Upper lobe of left lung (tissue), 6 donors: ENCODE data around the gene HID1. TPM values are rescaled to one million over a fixed set of nuclear protein-coding genes. Genes with fewer than 3 reads are reported as not detected.
A peak's percentile ranks its signal among the peaks of the same experiment; 100 is the strongest.

ENCODE experiments used
- ATAC-seq, 2 donors: fragments of 200-7000 bp; cut with Tn5 transposase; one replicate each; pipeline ENCODE4 v1.9.1; 2022; ENCODE audit warnings: mild to moderate bottlenecking in 2 of 2, moderate library complexity in 2 of 2; ENCODE audit not compliant: low FRiP score in 2 of 2
- DNase-seq, 2 donors: peaks; one replicate each; pipeline ENCODE4 v3.0.0-alpha.2; 2019 to 2020
- H3K27ac ChIP-seq, 4 donors: fragments of 200-600 bp; sonication (generic); one replicate each; pipeline ENCODE4 v1.5.1; 2016 to 2019
- H3K27me3 ChIP-seq, 4 donors: fragments of 200-600 bp; sonication (generic); one replicate each; pipeline ENCODE4 v1.5.1; 2017 to 2019
- H3K36me3 ChIP-seq, 4 donors: fragments of 200-600 bp; sonication (generic); one replicate each; pipeline ENCODE4 v1.5.1; 2016 to 2019
- H3K4me1 ChIP-seq, 4 donors: fragments of 200-600 bp; sonication (generic); one replicate each; pipeline ENCODE4 v1.5.1; 2018 to 2019
- H3K4me3 ChIP-seq, 4 donors: fragments of 200-600 bp; sonication (generic); one replicate each; pipeline ENCODE4 v1.5.1; 2017 to 2019; ENCODE audit warnings: mild to moderate bottlenecking in 2 of 4, moderate library complexity in 1 of 4
- H3K9me3 ChIP-seq, 4 donors: fragments of 200-600 bp; sonication (generic); one replicate each; pipeline ENCODE4 v1.5.1; 2018 to 2019
- CTCF ChIP-seq, 6 experiments: fragments of 450-650 bp in 4 of 6; fragments of 200-600 bp in 2 of 6; sonication (generic) in 2 of 6; IDR thresholded peaks; one replicate each; pipeline ENCODE4 v1.5.1; 2016 to 2019; ENCODE audit warnings: antibody characterized with exemption in 6 of 6
- EP300 ChIP-seq, 4 donors: sonication (generic); formaldehyde crosslinking; IDR thresholded peaks; one replicate each; pipeline ENCODE4 v1.5.1; 2017; ENCODE audit warnings: antibody characterized with exemption in 4 of 4, control low read depth in 2 of 4
- POLR2A ChIP-seq, 4 donors: fragments of 450-650 bp; IDR thresholded peaks; one replicate each; pipeline ENCODE4 v1.5.1; 2016 to 2017; ENCODE audit warnings: antibody characterized with exemption in 4 of 4, mild to moderate bottlenecking in 2 of 4
- POLR2AphosphoS5 ChIP-seq, 2 donors: sonication (generic); formaldehyde crosslinking; IDR thresholded peaks; one replicate each; pipeline ENCODE4 v1.5.1; 2017; ENCODE audit warnings: antibody characterized with exemption in 2 of 2
- WGBS, 2 donors: methylation state at CpG; one replicate each; pipeline ENCODE4 v1.1.5; 2017 to 2018; 5-methylcytosine and 5-hydroxymethylcytosine counted together
- total RNA-seq, 6 donors: library from RNA; depleted of rRNA in 4 of 6; stranded (reverse); fragments of >200 nt in 4 of 6; gene quantifications; one replicate each; pipeline versions ENCODE4 v1.1.0 to v1.2.1, GENCODE V29; 2016 to 2021
- donor health status: DM: no; HTN: no; CAD: no; lungs with moderate emphysema.
- donor health status: DM: no; HTN: yes; CAD: no; lungs with severe emphysema.

HID1 gene
- 10 to 100 TPM; 21.6 to 60.8 (median 33.3) TPM for total RNA-seq

- ATAC-seq (peak; percentile 28 to 83), DNase-seq (peak; percentile 86 to 96)
- Histone ChIP-seq H3K36me3 (no peaks in the 10 kb centered on the region), H3K27ac (peak within 1 kb of the TSS; percentile 64 to 82 (median 78)), H3K4me1 (peaks cover 25 to 47% (median 32%) of the 10 kb centered on the region in 4 donors), H3K27me3 (peaks cover 0 to 10% (median 7%) of the 10 kb centered on the region in 4 donors), H3K4me3 (peak within 1 kb of the TSS; percentile 73 to 91 (median 78)), H3K9me3 (no peaks in the 10 kb centered on the region)
- 0 to 1% methylated on average over 22 to 55 of the region's 95 CpGs for WGBS, 2 donors
- peak in 1 of 4 donors; percentile 51 for TF ChIP-seq POLR2A (IDR thresholded peaks at IDR 0.05)
- TF ChIP-seq EP300 (IDR thresholded peaks at IDR 0.05) = no peak
- TF ChIP-seq POLR2AphosphoS5 (IDR thresholded peaks at IDR 0.05) = peak in 1 of 2 donors; percentile 43
- TF ChIP-seq CTCF (IDR thresholded peaks at IDR 0.05) = no peak
Measured at GRCh38 chr17:74972107-74972972, at the start of gene HID1. TSS of gene HID1 (minus strand) at chr17:74972759. CDS start at chr17:74972656, 103 bp downstream.

GRCh38 chr17:75020331-75021110, 48.0 kb upstream of the HID1 start:
- Histone ChIP-seq H3K27ac (no peak overlapping the region), H3K9me3 (no peaks in the 10 kb centered on the region), H3K27me3 (no peaks in the 10 kb centered on the region), H3K36me3 (peaks cover 10 to 58% (median 41%) of the 10 kb centered on the region in 4 donors), H3K4me1 (peaks cover 0 to 7% (median 0%) of the 10 kb centered on the region in 4 donors), H3K4me3 (no peak overlapping the region)
- no peak for DNase-seq
- WGBS, 2 donors = 91 to 92% methylated on average over 19 of the region's 19 CpGs
- ATAC-seq = no peak
- TF ChIP-seq POLR2AphosphoS5 (IDR thresholded peaks at IDR 0.05) (no peak), EP300 (IDR thresholded peaks at IDR 0.05) (no peak), CTCF (IDR thresholded peaks at IDR 0.05) (no peak), POLR2A (IDR thresholded peaks at IDR 0.05) (no peak)

- no peak for ATAC-seq
- H3K4me3 ChIP-seq = no peak overlapping the region
- WGBS, 2 donors = 96 to 97% methylated on average over 3 of the region's 3 CpGs
- peaks cover 10 to 58% (median 41%) of the 10 kb centered on the region in 4 donors for H3K36me3 ChIP-seq
- DNase-seq = no peak
- H3K27me3 ChIP-seq = no peaks in the 10 kb centered on the region
- H3K4me1 ChIP-seq = no peaks in the 10 kb centered on the region
- no peak overlapping the region for H3K27ac ChIP-seq
- H3K9me3 ChIP-seq = no peaks in the 10 kb centered on the region
- TF ChIP-seq POLR2A (IDR thresholded peaks at IDR 0.05) (no peak), EP300 (IDR thresholded peaks at IDR 0.05) (no peak), POLR2AphosphoS5 (IDR thresholded peaks at IDR 0.05) (no peak), CTCF (IDR thresholded peaks at IDR 0.05) (no peak)
Measured at GRCh38 chr17:75019710-75020109, 47.2 kb upstream of the HID1 start.

GRCh38 chr17:75019146-75019545, 46.6 kb upstream of the HID1 start:
- ATAC-seq (no peak), DNase-seq (no peak)
- Histone ChIP-seq H3K27ac (no peak overlapping the region), H3K9me3 (no peaks in the 10 kb centered on the region), H3K27me3 (no peaks in the 10 kb centered on the region), H3K4me3 (no peak overlapping the region), H3K36me3 (peaks cover 10 to 58% (median 41%) of the 10 kb centered on the region in 4 donors), H3K4me1 (peaks cover 0 to 2% (median 0%) of the 10 kb centered on the region in 4 donors)
- TF ChIP-seq POLR2AphosphoS5 (IDR thresholded peaks at IDR 0.05) (no peak), EP300 (IDR thresholded peaks at IDR 0.05) (no peak), POLR2A (IDR thresholded peaks at IDR 0.05) (no peak), CTCF (IDR thresholded peaks at IDR 0.05) (no peak)
- WGBS, 2 donors = 92% methylated on average over 5 of the region's 5 CpGs
